Measurements from ENCODE around the gene HFM1. TPM values are rescaled to one million over a fixed set of nuclear protein-coding genes. Genes with fewer than 3 reads are reported as not detected.

Gene HFM1
- total and polyA plus RNA-seq, 9 of the 15 experiments (the other 6 are each of a cell fraction or from before 2014, with no cell fraction given): 1.5 to 6.4 (median 3.7) TPM

DNA sequence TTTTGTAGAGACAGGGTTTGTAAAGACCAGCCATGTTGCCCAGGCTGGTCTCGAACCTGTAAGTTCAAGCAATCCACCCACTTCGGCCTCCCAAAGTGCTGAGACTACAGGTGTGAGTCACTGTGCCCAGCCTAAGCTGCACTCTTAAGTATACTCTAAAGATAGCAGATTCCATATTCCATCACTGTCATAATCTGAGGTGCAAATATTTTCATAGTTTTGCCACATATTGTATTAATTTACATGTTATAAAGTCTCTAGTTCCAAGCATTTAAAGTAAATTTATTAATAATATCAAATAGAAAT is 121.3 kb downstream of the HFM1 start (continued):
- TF ChIP-seq EGR1 (conservative IDR thresholded peaks at IDR 0.05): no peak
- TF ChIP-seq NR3C1 (CRISPR knock-in tag; IDR thresholded peaks at IDR 0.05): no peak
- no peak for TF ChIP-seq ZBTB40 (IDR thresholded peaks at IDR 0.05)
- TF ChIP-seq ZBTB40 (CRISPR knock-in tag; IDR thresholded peaks at IDR 0.05): no peak
- no peak for TF ChIP-seq ZFP91 (CRISPR knock-in tag; IDR thresholded peaks at IDR 0.05)

Data from K562 (cell line).